ENCODE measurements around the gene POU2AF3.

DNA sequence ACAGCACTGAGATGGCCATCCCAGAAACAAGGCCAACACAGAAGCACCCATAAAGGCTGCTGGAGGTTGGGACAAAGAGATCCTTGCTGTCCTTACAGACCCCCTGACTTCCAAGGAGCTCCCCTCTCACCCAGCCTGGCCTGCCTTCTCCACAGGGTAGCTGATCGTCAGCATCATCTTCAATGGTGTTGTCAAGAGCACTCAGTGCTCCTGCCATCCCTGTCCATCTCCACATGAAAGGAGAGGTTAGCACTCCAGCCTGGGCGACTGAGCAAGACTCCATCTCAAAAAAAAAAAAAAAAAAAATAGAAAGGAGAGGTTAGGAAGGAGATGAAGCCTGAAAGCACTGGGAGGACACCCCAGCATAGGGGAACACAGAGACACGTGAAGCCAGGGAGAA is 2.1 kb upstream of the POU2AF3 start:
- TF ChIP-seq, protein P1, sequence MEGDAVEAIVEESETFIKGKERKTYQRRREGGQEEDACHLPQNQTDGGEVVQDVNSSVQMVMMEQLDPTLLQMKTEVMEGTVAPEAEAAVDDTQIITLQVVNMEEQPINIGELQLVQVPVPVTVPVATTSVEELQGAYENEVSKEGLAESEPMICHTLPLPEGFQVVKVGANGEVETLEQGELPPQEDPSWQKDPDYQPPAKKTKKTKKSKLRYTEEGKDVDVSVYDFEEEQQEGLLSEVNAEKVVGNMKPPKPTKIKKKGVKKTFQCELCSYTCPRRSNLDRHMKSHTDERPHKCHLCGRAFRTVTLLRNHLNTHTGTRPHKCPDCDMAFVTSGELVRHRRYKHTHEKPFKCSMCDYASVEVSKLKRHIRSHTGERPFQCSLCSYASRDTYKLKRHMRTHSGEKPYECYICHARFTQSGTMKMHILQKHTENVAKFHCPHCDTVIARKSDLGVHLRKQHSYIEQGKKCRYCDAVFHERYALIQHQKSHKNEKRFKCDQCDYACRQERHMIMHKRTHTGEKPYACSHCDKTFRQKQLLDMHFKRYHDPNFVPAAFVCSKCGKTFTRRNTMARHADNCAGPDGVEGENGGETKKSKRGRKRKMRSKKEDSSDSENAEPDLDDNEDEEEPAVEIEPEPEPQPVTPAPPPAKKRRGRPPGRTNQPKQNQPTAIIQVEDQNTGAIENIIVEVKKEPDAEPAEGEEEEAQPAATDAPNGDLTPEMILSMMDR (IDR thresholded peaks at IDR 0.05) = no peak
- no peak for TF ChIP-seq EZH2 (IDR thresholded peaks at IDR 0.05; ENCODE audit: borderline replicate concordance, insufficient read depth, low read depth, low read length, poor library complexity, severe bottlenecking)
